Measurements from ENCODE around the gene KMT2E.

The KMT2E gene

GRCh38 chr7:105096306-105096705 lies 82.3 kb downstream of the KMT2E start:
- DNase-seq: no peak

- no peak for DNase-seq
These were observed 83.6 kb downstream of the KMT2E start for GRCh38 chr7:105097619-105098018.

- no peak for DNase-seq
These were observed 85.0 kb downstream of the KMT2E start for GRCh38 chr7:105098863-105099515.

- no peak for DNase-seq
These were observed 87.9 kb downstream of the KMT2E start for GRCh38 chr7:105101864-105102263.

- no peak for DNase-seq
These were observed 88.8 kb downstream of the KMT2E start for GRCh38 chr7:105102557-105103352.

- DNase-seq: no peak
These were observed 91.6 kb downstream of the KMT2E start for GRCh38 chr7:105105579-105105978.

GRCh38 chr7:105106473-105106872 lies 92.5 kb downstream of the KMT2E start:
- no peak for DNase-seq

GRCh38 chr7:105107458-105107857 lies 93.5 kb downstream of the KMT2E start:
- DNase-seq: no peak

- no peak for DNase-seq
These were observed 98.7 kb downstream of the KMT2E start for GRCh38 chr7:105112440-105113418.

- DNase-seq: no peak
These were observed 104.9 kb downstream of the KMT2E start for GRCh38 chr7:105118612-105119600.

GRCh38 chr7:105122619-105123018 lies 108.6 kb downstream of the KMT2E start:
- no peak for DNase-seq

GRCh38 chr7:105125745-105126144 lies 111.7 kb downstream of the KMT2E start:
- no peak for DNase-seq

- DNase-seq: no peak
These were observed 112.5 kb downstream of the KMT2E start for GRCh38 chr7:105126436-105126975.

- peak; percentile 27 for DNase-seq
These were observed 113.2 kb downstream of the KMT2E start for GRCh38 chr7:105127179-105127578.

- DNase-seq: no peak
These were observed 116.0 kb downstream of the KMT2E start for GRCh38 chr7:105130048-105130447.

- DNase-seq: no peak
These were observed 116.6 kb downstream of the KMT2E start for GRCh38 chr7:105130580-105130979.

- DNase-seq: no peak
These were observed 117.1 kb downstream of the KMT2E start for GRCh38 chr7:105131033-105131656.

GRCh38 chr7:105131890-105132289 lies 117.9 kb downstream of the KMT2E start:
- no peak for DNase-seq

GRCh38 chr7:105132335-105132734 lies 118.3 kb downstream of the KMT2E start:
- DNase-seq: no peak

- no peak for DNase-seq
These were observed 118.8 kb downstream of the KMT2E start for GRCh38 chr7:105132835-105133234.

GRCh38 chr7:105133358-105133757 lies 119.4 kb downstream of the KMT2E start:
- no peak for DNase-seq

All from stimulated activated CD4-positive, alpha-beta T cell treated with anti-CD3 and anti-CD28 coated beads, Interleukin-1b, Interleukin-23, amount 100 ng/mL, for 48 hours (primary cell).